ENCODE measurements around the gene TEN1.

TEN1 gene

GRCh38 chr17:76008630-76009425 is 29.8 kb downstream of the TEN1 start:
- H3K27ac ChIP-seq (ENCODE audit: low read depth, low read length): no peak overlapping the region
- H3K4me1 ChIP-seq (ENCODE audit: control insufficient read depth, insufficient read depth, low read length): peaks cover 3% of the 10 kb centered on the region; the same call in 1 of the 2 replicates
- no peaks in the 10 kb centered on the region for H3K27me3 ChIP-seq (ENCODE audit: control insufficient read depth, insufficient read depth, low read length)
- H3K36me3 ChIP-seq (ENCODE audit: control insufficient read depth, insufficient read depth, low read length): peaks cover 8% of the 10 kb centered on the region; the same call in 1 of the 2 replicates
- H3K9ac ChIP-seq (ENCODE audit: low read length): no peak overlapping the region
- H3K9me3 ChIP-seq (ENCODE audit: control insufficient read depth, insufficient read depth, low read depth, low read length): no peaks in the 10 kb centered on the region
- H3K4me3 ChIP-seq (ENCODE audit: low read depth, low read length): no peak overlapping the region

GRCh38 chr17:76009447-76009846 is 30.4 kb downstream of the TEN1 start:
- H3K4me3 ChIP-seq (ENCODE audit: low read depth, low read length): no peak overlapping the region
- no peaks in the 10 kb centered on the region; the same call in 1 of the 2 replicates for H3K27me3 ChIP-seq (ENCODE audit: control insufficient read depth, insufficient read depth, low read length)
- no peak overlapping the region for H3K27ac ChIP-seq (ENCODE audit: low read depth, low read length)
- peaks cover 5% of the 10 kb centered on the region; the same call in 1 of the 2 replicates for H3K4me1 ChIP-seq (ENCODE audit: control insufficient read depth, insufficient read depth, low read length)
- H3K9ac ChIP-seq (ENCODE audit: low read length): no peak overlapping the region
- 0 out of 2 replicates have a peak, but pooled peaks cover 4% of the 10 kb centered on the region for H3K36me3 ChIP-seq (ENCODE audit: control insufficient read depth, insufficient read depth, low read length)
- H3K9me3 ChIP-seq (ENCODE audit: control insufficient read depth, insufficient read depth, low read depth, low read length): no peaks in the 10 kb centered on the region

- no peaks in the 10 kb centered on the region; the same call in 1 of the 2 replicates for H3K27me3 ChIP-seq (ENCODE audit: control insufficient read depth, insufficient read depth, low read length)
- H3K4me3 ChIP-seq (ENCODE audit: low read depth, low read length): no peak overlapping the region
- peaks cover 5% of the 10 kb centered on the region; the same call in 1 of the 2 replicates for H3K4me1 ChIP-seq (ENCODE audit: control insufficient read depth, insufficient read depth, low read length)
- no peak overlapping the region for H3K9ac ChIP-seq (ENCODE audit: low read length)
- H3K9me3 ChIP-seq (ENCODE audit: control insufficient read depth, insufficient read depth, low read depth, low read length): no peaks in the 10 kb centered on the region
- H3K27ac ChIP-seq (ENCODE audit: low read depth, low read length): no peak overlapping the region
- no peaks in the 10 kb centered on the region for H3K36me3 ChIP-seq (ENCODE audit: control insufficient read depth, insufficient read depth, low read length)
These were observed 31.1 kb downstream of the TEN1 start for GRCh38 chr17:76009969-76010661.

GRCh38 chr17:76011951-76012350 is 32.9 kb downstream of the TEN1 start:
- Histone ChIP-seq H3K9ac (ENCODE audit: low read length) (no peak overlapping the region), H3K27me3 (ENCODE audit: control insufficient read depth, insufficient read depth, low read length) (no peaks in the 10 kb centered on the region; the same call in 1 of the 2 replicates), H3K4me1 (ENCODE audit: control insufficient read depth, insufficient read depth, low read length) (peaks cover 5% of the 10 kb centered on the region; the same call in 1 of the 2 replicates), H3K4me3 (ENCODE audit: low read depth, low read length) (no peak overlapping the region), H3K36me3 (ENCODE audit: control insufficient read depth, insufficient read depth, low read length) (no peaks in the 10 kb centered on the region), H3K27ac (ENCODE audit: low read depth, low read length) (no peak overlapping the region), H3K9me3 (ENCODE audit: control insufficient read depth, insufficient read depth, low read depth, low read length) (no peaks in the 10 kb centered on the region)

GRCh38 chr17:76013377-76013932 is 34.4 kb downstream of the TEN1 start:
- H3K9ac ChIP-seq (ENCODE audit: low read length): no peak overlapping the region
- no peak overlapping the region for H3K27ac ChIP-seq (ENCODE audit: low read depth, low read length)
- no peaks in the 10 kb centered on the region; the same call in 1 of the 2 replicates for H3K27me3 ChIP-seq (ENCODE audit: control insufficient read depth, insufficient read depth, low read length)
- peaks cover 5% of the 10 kb centered on the region; the same call in 1 of the 2 replicates for H3K4me1 ChIP-seq (ENCODE audit: control insufficient read depth, insufficient read depth, low read length)
- no peak overlapping the region for H3K4me3 ChIP-seq (ENCODE audit: low read depth, low read length)
- H3K36me3 ChIP-seq (ENCODE audit: control insufficient read depth, insufficient read depth, low read length): no peaks in the 10 kb centered on the region
- H3K9me3 ChIP-seq (ENCODE audit: control insufficient read depth, insufficient read depth, low read depth, low read length): no peaks in the 10 kb centered on the region

GRCh38 chr17:76014100-76014924 is 35.3 kb downstream of the TEN1 start:
- no peaks in the 10 kb centered on the region for H3K9me3 ChIP-seq (ENCODE audit: control insufficient read depth, insufficient read depth, low read depth, low read length)
- no peaks in the 10 kb centered on the region for H3K36me3 ChIP-seq (ENCODE audit: control insufficient read depth, insufficient read depth, low read length)
- H3K4me3 ChIP-seq (ENCODE audit: low read depth, low read length): no peak overlapping the region
- H3K27ac ChIP-seq (ENCODE audit: low read depth, low read length): no peak overlapping the region
- H3K9ac ChIP-seq (ENCODE audit: low read length): no peak overlapping the region
- no peaks in the 10 kb centered on the region; the same call in 1 of the 2 replicates for H3K27me3 ChIP-seq (ENCODE audit: control insufficient read depth, insufficient read depth, low read length)
- H3K4me1 ChIP-seq (ENCODE audit: control insufficient read depth, insufficient read depth, low read length): peaks cover 5% of the 10 kb centered on the region; the same call in 1 of the 2 replicates

GRCh38 chr17:76014925-76015261 is 35.9 kb downstream of the TEN1 start:
- Histone ChIP-seq H3K9me3 (ENCODE audit: control insufficient read depth, insufficient read depth, low read depth, low read length) (no peaks in the 10 kb centered on the region), H3K27me3 (ENCODE audit: control insufficient read depth, insufficient read depth, low read length) (no peaks in the 10 kb centered on the region; the same call in 1 of the 2 replicates), H3K9ac (ENCODE audit: low read length) (no peak overlapping the region), H3K36me3 (ENCODE audit: control insufficient read depth, insufficient read depth, low read length) (no peaks in the 10 kb centered on the region), H3K4me3 (ENCODE audit: low read depth, low read length) (no peak overlapping the region), H3K27ac (ENCODE audit: low read depth, low read length) (no peak overlapping the region), H3K4me1 (ENCODE audit: control insufficient read depth, insufficient read depth, low read length) (peaks cover 5% of the 10 kb centered on the region; the same call in 1 of the 2 replicates)

- Histone ChIP-seq H3K9ac (ENCODE audit: low read length) (no peak overlapping the region), H3K4me1 (ENCODE audit: control insufficient read depth, insufficient read depth, low read length) (peaks cover 5% of the 10 kb centered on the region; the same call in 1 of the 2 replicates), H3K27me3 (ENCODE audit: control insufficient read depth, insufficient read depth, low read length) (no peaks in the 10 kb centered on the region; the same call in 1 of the 2 replicates), H3K36me3 (ENCODE audit: control insufficient read depth, insufficient read depth, low read length) (no peaks in the 10 kb centered on the region), H3K9me3 (ENCODE audit: control insufficient read depth, insufficient read depth, low read depth, low read length) (no peaks in the 10 kb centered on the region), H3K4me3 (ENCODE audit: low read depth, low read length) (no peak overlapping the region), H3K27ac (ENCODE audit: low read depth, low read length) (no peak overlapping the region)
These were observed 38.7 kb downstream of the TEN1 start for GRCh38 chr17:76017481-76018339.

- Histone ChIP-seq H3K4me1 (ENCODE audit: control insufficient read depth, insufficient read depth, low read length) (peaks cover 5% of the 10 kb centered on the region; the same call in 1 of the 2 replicates), H3K27me3 (ENCODE audit: control insufficient read depth, insufficient read depth, low read length) (no peaks in the 10 kb centered on the region; the same call in 1 of the 2 replicates), H3K9me3 (ENCODE audit: control insufficient read depth, insufficient read depth, low read depth, low read length) (no peaks in the 10 kb centered on the region), H3K27ac (ENCODE audit: low read depth, low read length) (no peak overlapping the region), H3K4me3 (ENCODE audit: low read depth, low read length) (no peak overlapping the region), H3K9ac (ENCODE audit: low read length) (no peak overlapping the region), H3K36me3 (ENCODE audit: control insufficient read depth, insufficient read depth, low read length) (no peaks in the 10 kb centered on the region)
These were observed 39.3 kb downstream of the TEN1 start for GRCh38 chr17:76018340-76018680.

GRCh38 chr17:76018801-76019200 is 39.8 kb downstream of the TEN1 start:
- peaks cover 2% of the 10 kb centered on the region; the same call in 1 of the 2 replicates for H3K4me1 ChIP-seq (ENCODE audit: control insufficient read depth, insufficient read depth, low read length)
- no peak overlapping the region for H3K9ac ChIP-seq (ENCODE audit: low read length)
- no peak overlapping the region for H3K27ac ChIP-seq (ENCODE audit: low read depth, low read length)
- H3K4me3 ChIP-seq (ENCODE audit: low read depth, low read length): no peak overlapping the region
- no peaks in the 10 kb centered on the region; the same call in 1 of the 2 replicates for H3K27me3 ChIP-seq (ENCODE audit: control insufficient read depth, insufficient read depth, low read length)
- no peaks in the 10 kb centered on the region for H3K9me3 ChIP-seq (ENCODE audit: control insufficient read depth, insufficient read depth, low read depth, low read length)
- no peaks in the 10 kb centered on the region for H3K36me3 ChIP-seq (ENCODE audit: control insufficient read depth, insufficient read depth, low read length)

All from HUES6 (cell line).